IMR-90 (cell line): ENCODE results near the gene SF3B3. TPM values are rescaled to one million over a fixed set of nuclear protein-coding genes. Genes with fewer than 3 reads are reported as not detected.

Source experiments
- ATAC-seq: fragments of 200-7000 bp; cut with Tn5 transposase; 2 replicates; pipeline ENCODE4 v1.9.1; 2020; ENCODE audit warnings: low read depth, mild to moderate bottlenecking, moderate library complexity
- BruUV-seq: library from RNA; stranded (reverse); fragments of 400-500 nt; replicated peaks from 2 replicates; lab custom pipeline; 2021; lab: Mats Ljungman, UMichigan
- CTCF ChIA-PET: fragments of 300-600 bp; formaldehyde crosslinking; extraction: SDS; loops from one replicate; lab custom pipeline; 2021; ENCODE audit warnings: antibody characterized with exemption; lab: Yijun Ruan, JAX
- POLR2A ChIA-PET: fragments of 300-600 bp; sonication (Branson Sonifier 250); formaldehyde crosslinking; loops from one replicate; lab custom pipeline; 2022; ENCODE audit warnings: antibody characterized with exemption; ENCODE audit not compliant: unreplicated experiment; lab: Charles Lee
- DNase-seq: peaks from one replicate; pipeline ENCODE4 v3.0.0; 2013
- H2AFZ ChIP-seq: replicated peaks from 2 replicates; pipeline ENCODE3; 2013; ENCODE audit warnings: low read length, mild to moderate bottlenecking; ENCODE audit not compliant: poor library complexity
- H2AK5ac ChIP-seq: 2 replicates; pipeline ENCODE4 v1.6.1; 2013; ENCODE audit warnings: low read depth, low read length, inconsistent platforms
- H2AK9ac ChIP-seq: replicated peaks from 2 replicates; pipeline ENCODE3; 2013; ENCODE audit warnings: mild to moderate bottlenecking, low read depth, low read length, moderate library complexity; ENCODE audit not compliant: poor library complexity
- H2BK120ac ChIP-seq: 2 replicates; pipeline ENCODE4 v1.6.1; 2013; ENCODE audit warnings: low read depth, low read length, inconsistent platforms
- H2BK15ac ChIP-seq: 3 replicates; pipeline ENCODE4 v1.6.1; 2013; ENCODE audit warnings: low read depth, low read length, inconsistent platforms
- H2BK20ac ChIP-seq: 2 replicates; pipeline ENCODE4 v1.6.1; 2013; ENCODE audit warnings: low read depth, mild to moderate bottlenecking, inconsistent platforms, low read length, moderate library complexity
- H2BK5ac ChIP-seq: 2 replicates; pipeline ENCODE4 v1.6.1; 2013; ENCODE audit warnings: mild to moderate bottlenecking, low read depth, low read length, inconsistent platforms; ENCODE audit not compliant: poor library complexity, severe bottlenecking
- H3K14ac ChIP-seq: replicated peaks from 2 replicates; pipeline ENCODE4 v1.6.1; 2013; ENCODE audit warnings: low read depth, low read length, inconsistent platforms
- H3K18ac ChIP-seq: 2 replicates; pipeline ENCODE4 v1.6.1; 2013; ENCODE audit warnings: low read depth, low read length, control low read depth
- H3K23ac ChIP-seq: 2 replicates; pipeline ENCODE4 v1.6.1; 2013; ENCODE audit warnings: low read depth, low read length, inconsistent platforms
- H3K27ac ChIP-seq: 2 replicates; pipeline ENCODE4 v1.5.1; 2013; ENCODE audit warnings: mild to moderate bottlenecking, control low read depth, low read length; ENCODE audit not compliant: insufficient read depth
- H3K27me3 ChIP-seq: 2 replicates; pipeline ENCODE4 v1.6.1; 2013; ENCODE audit warnings: low read length; ENCODE audit not compliant: control insufficient read depth, insufficient read depth
- H3K36me3 ChIP-seq: 2 replicates; pipeline ENCODE4 v1.6.1; 2013; ENCODE audit warnings: low read length, mixed read lengths; ENCODE audit not compliant: control insufficient read depth, insufficient read depth
- H3K4ac ChIP-seq: 2 replicates; pipeline ENCODE4 v1.6.1; 2013; ENCODE audit warnings: low read depth, low read length, inconsistent platforms
- H3K4me1 ChIP-seq: 2 replicates; pipeline ENCODE4 v1.6.1; 2013; ENCODE audit warnings: low read length, mixed read lengths; ENCODE audit not compliant: control insufficient read depth, insufficient read depth
- H3K4me2 ChIP-seq: 2 replicates; pipeline ENCODE4 v1.6.1; 2013; ENCODE audit warnings: low read depth, mild to moderate bottlenecking, control low read depth, low read length, moderate library complexity
- H3K4me3 ChIP-seq: 2 replicates; pipeline ENCODE4 v1.5.1; 2013; ENCODE audit warnings: low read depth, mild to moderate bottlenecking, control low read depth, low read length, moderate library complexity; ENCODE audit not compliant: insufficient read depth
- H3K56ac ChIP-seq: 2 replicates; pipeline ENCODE4 v1.6.1; 2013; ENCODE audit warnings: low read length, inconsistent platforms; ENCODE audit not compliant: insufficient read depth; ENCODE audit errors: extremely low read depth
- H3K79me1 ChIP-seq, 2 experiments: 2 replicates each; pipeline ENCODE4 v1.6.1; 2013; ENCODE audit warnings: low read length in 2 of 2, inconsistent platforms in 1 of 2, low read depth in 1 of 2
- H3K9ac ChIP-seq: 2 replicates; pipeline ENCODE4 v1.6.1; 2013; ENCODE audit warnings: low read depth, low read length, control low read depth
- H3K9me1 ChIP-seq: 2 replicates; pipeline ENCODE4 v1.6.1; 2013; ENCODE audit warnings: low read length, inconsistent platforms; ENCODE audit not compliant: insufficient read depth
- H3K9me3 ChIP-seq: 2 replicates; pipeline ENCODE4 v1.6.1; 2013; ENCODE audit warnings: low read length; ENCODE audit not compliant: control insufficient read depth, insufficient read depth
- H4K20me1 ChIP-seq: 2 replicates; pipeline ENCODE4 v1.6.1; 2013; ENCODE audit warnings: low read length, inconsistent platforms; ENCODE audit not compliant: insufficient read depth
- H4K5ac ChIP-seq: 2 replicates; pipeline ENCODE4 v1.6.1; 2013; ENCODE audit warnings: mild to moderate bottlenecking, low read depth, low read length, control low read depth
- H4K8ac ChIP-seq, 2 experiments: 2 replicates each; pipeline ENCODE4 v1.6.1; 2013; ENCODE audit warnings: low read depth in 2 of 2, low read length in 2 of 2, control low read depth in 1 of 2, inconsistent platforms in 1 of 2
- H4K91ac ChIP-seq: 2 replicates; pipeline ENCODE4 v1.6.1; 2013; ENCODE audit warnings: low read depth, low read length, inconsistent platforms; ENCODE audit not compliant: insufficient read depth
- BHLHE40 ChIP-seq: fragments of 150-350 bp; IDR thresholded peaks from 2 replicates; pipeline ENCODE4 v1.6.1; 2016; ENCODE audit warnings: mild to moderate bottlenecking, low read depth, low read length
- CEBPB ChIP-seq: IDR thresholded peaks from 2 replicates; pipeline ENCODE4 v1.6.1; 2012; ENCODE audit warnings: low read depth, low read length, improper control_type of control experiment
- CHD1 ChIP-seq: IDR thresholded peaks from 2 replicates; pipeline ENCODE4 v1.6.1; 2012; ENCODE audit warnings: low read depth, low read length, improper control_type of control experiment
- FOS ChIP-seq: fragments of 150-350 bp; IDR thresholded peaks from 2 replicates; pipeline ENCODE4 v1.6.1; 2016; ENCODE audit warnings: low read depth, low read length
- MAFK ChIP-seq: IDR thresholded peaks from 2 replicates; pipeline ENCODE4 v1.6.1; 2012; ENCODE audit warnings: low read depth, low read length, improper control_type of control experiment
- MAZ ChIP-seq: IDR thresholded peaks from 2 replicates; pipeline ENCODE4 v1.6.1; 2012; ENCODE audit warnings: low read depth, mild to moderate bottlenecking, low read length, improper control_type of control experiment, moderate library complexity, borderline replicate concordance
- MXI1 ChIP-seq: IDR thresholded peaks from 2 replicates; pipeline ENCODE4 v1.6.1; 2012; ENCODE audit warnings: low read depth, mild to moderate bottlenecking, low read length, moderate library complexity, borderline replicate concordance
- NFE2L2 ChIP-seq: fragments of 150-350 bp; IDR thresholded peaks from 2 replicates; pipeline ENCODE4 v1.6.1; 2016; ENCODE audit warnings: low read depth, mild to moderate bottlenecking, low read length
- POLR2A ChIP-seq: IDR thresholded peaks from 2 replicates; pipeline ENCODE4 v1.6.1; 2012; ENCODE audit warnings: mild to moderate bottlenecking, low read depth, low read length
- RAD21 ChIP-seq: IDR thresholded peaks from 2 replicates; pipeline ENCODE4 v1.6.1; 2012; ENCODE audit warnings: low read length, improper control_type of control experiment
- RCOR1 ChIP-seq: IDR thresholded peaks from 2 replicates; pipeline ENCODE4 v1.6.1; 2012; ENCODE audit warnings: mild to moderate bottlenecking, low read length, improper control_type of control experiment; ENCODE audit not compliant: insufficient replicate concordance
- RFX5 ChIP-seq: IDR thresholded peaks from 2 replicates; pipeline ENCODE4 v1.8.0; 2012; ENCODE audit warnings: low read depth, mild to moderate bottlenecking, low read length, moderate library complexity
- SMC3 ChIP-seq: fragments of 150-350 bp; IDR thresholded peaks from 2 replicates; pipeline ENCODE4 v1.6.1; 2016; ENCODE audit warnings: low read depth, mild to moderate bottlenecking, antibody characterized with exemption, low read length, moderate library complexity
- WGBS, 2 experiments: methylation state at CpG; one replicate each; pipeline versions ENCODE4 v1.1.5 to v1.1.7; 2013; ENCODE audit warnings: missing lambda C conversion rate in 2 of 2; ENCODE audit not compliant: insufficient read length in 1 of 2; ENCODE audit errors: extremely low coverage in 2 of 2; 5-methylcytosine and 5-hydroxymethylcytosine counted together
- dilution Hi-C: fragments of 300-500 bp; cut with HindIII; formaldehyde crosslinking; loops from one replicate; pipeline ENCODE4 v1.14.3; 2018; ENCODE audit warnings: low sequenced_read_pairs; ENCODE audit not compliant: unreplicated experiment
- in situ Hi-C: fragments of 300-500 bp; cut with MboI; formaldehyde crosslinking; loops from 3 replicates; pipeline ENCODE4 v1.14.3; 2019; ENCODE audit warnings: low sequenced_read_pairs, inconsistent platforms, mixed read lengths
- intact Hi-C: fragments of 100-400 bp; cut with micrococcal nuclease; formaldehyde crosslinking; loops from 2 replicates; pipeline ENCODE4 v1.10.0; 2022
- polyA plus RNA-seq, 3 experiments: library from polyadenylated mRNA; depleted of rRNA; stranded (reverse); fragments of >200 nt; gene quantifications; 2 replicates each; pipeline ENCODE4 v1.2.3, GENCODE V29; 2012; ENCODE audit warnings: low replicate concordance in 1 of 3
- total RNA-seq: library from RNA; depleted of rRNA; stranded (reverse); fragments of >200 nt; gene quantifications from 2 replicates; pipeline ENCODE4 v1.2.3, GENCODE V29; 2012
- TF ChIP-seq, protein P1 (sequence below): fragments of 150-350 bp; IDR thresholded peaks from 2 replicates; pipeline ENCODE4 v1.6.1; 2017; ENCODE audit warnings: mild to moderate bottlenecking, antibody characterized with exemption, low read length, low read depth
- TF ChIP-seq, protein P2 (sequence below): fragments of 150-350 bp; IDR thresholded peaks from 2 replicates; pipeline ENCODE4 v1.6.1; 2016; ENCODE audit warnings: low read depth, mild to moderate bottlenecking, low read length, moderate library complexity, borderline replicate concordance
- TF ChIP-seq, protein P3 (sequence below): conservative IDR thresholded peaks from 2 replicates; pipeline ENCODE4 v1.5.1; 2012; ENCODE audit warnings: mild to moderate bottlenecking, low read depth, low read length, improper control_type of control experiment

SF3B3 gene
- total and polyA plus RNA-seq, 2 of the 4 experiments (the other 2 are of a cell fraction): 97.9 to 134 TPM

DNA sequence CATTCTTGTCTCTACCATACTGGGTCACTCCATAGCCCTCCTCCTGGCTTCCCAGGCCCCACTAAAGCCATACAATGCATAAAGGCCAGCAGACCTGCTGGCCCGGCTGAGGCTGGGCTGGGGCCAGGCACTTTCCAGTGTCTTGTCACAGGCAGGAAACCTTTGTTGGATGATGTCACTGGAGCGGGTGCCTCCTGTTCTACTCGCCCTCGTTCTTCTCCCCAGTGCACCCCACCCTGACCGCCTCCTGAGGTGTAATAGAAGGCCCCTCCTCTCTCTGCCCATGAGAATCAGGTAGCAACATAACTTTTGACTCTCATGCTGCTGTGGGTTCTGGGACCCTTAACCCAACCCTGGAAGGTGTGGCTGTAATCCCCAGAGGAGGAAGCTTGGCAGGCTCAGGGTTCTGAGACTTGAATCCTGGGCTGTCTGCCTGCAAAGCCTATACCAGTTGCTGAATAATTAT lies 68.5 kb downstream of the SF3B3 start:
- WGBS, 2 experiments: no CpG with 5 or more reads among the region's 5 CpGs

More for the DNA sequence above, 68.5 kb downstream of the SF3B3 start:
- H3K4me1 ChIP-seq: peaks cover 8% of the 10 kb centered on the region
- no peak overlapping the region for H3K18ac ChIP-seq
- no peak overlapping the region for H2AK5ac ChIP-seq
- H3K4ac ChIP-seq: no peak overlapping the region
- no TSS peak for BruUV-seq
- no peak overlapping the region for H3K27ac ChIP-seq
- peak overlapping the region; percentile 23 for H2AFZ ChIP-seq
- ATAC-seq (no peak), DNase-seq (no peak)
- no peak overlapping the region for H3K23ac ChIP-seq
- in situ Hi-C loops: loop anchor here (5.0 kb wide), 1 partner anchor 40 kb away; no protein-coding TSS in a partner anchor
- no peak overlapping the region for H3K56ac ChIP-seq
- H4K8ac ChIP-seq: no peak overlapping the region
- no peaks in the 10 kb centered on the region for H3K36me3 ChIP-seq
- no peak overlapping the region for H2BK20ac ChIP-seq
- no peaks in the 10 kb centered on the region; the same call in 1 of the 2 replicates for H3K27me3 ChIP-seq
- TF ChIP-seq POLR2A (no peak), CHD1 (no peak), SMC3 (no peak), BHLHE40 (no peak), RFX5 (no peak), NFE2L2 (no peak), MAZ (no peak), MAFK (no peak), RCOR1 (no peak), CEBPB (no peak), RAD21 (no peak), FOS (no peak), MXI1 (no peak)
- TF ChIP-seq, protein P1, sequence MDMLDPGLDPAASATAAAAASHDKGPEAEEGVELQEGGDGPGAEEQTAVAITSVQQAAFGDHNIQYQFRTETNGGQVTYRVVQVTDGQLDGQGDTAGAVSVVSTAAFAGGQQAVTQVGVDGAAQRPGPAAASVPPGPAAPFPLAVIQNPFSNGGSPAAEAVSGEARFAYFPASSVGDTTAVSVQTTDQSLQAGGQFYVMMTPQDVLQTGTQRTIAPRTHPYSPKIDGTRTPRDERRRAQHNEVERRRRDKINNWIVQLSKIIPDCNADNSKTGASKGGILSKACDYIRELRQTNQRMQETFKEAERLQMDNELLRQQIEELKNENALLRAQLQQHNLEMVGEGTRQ: no peak
- TF ChIP-seq, protein P2, sequence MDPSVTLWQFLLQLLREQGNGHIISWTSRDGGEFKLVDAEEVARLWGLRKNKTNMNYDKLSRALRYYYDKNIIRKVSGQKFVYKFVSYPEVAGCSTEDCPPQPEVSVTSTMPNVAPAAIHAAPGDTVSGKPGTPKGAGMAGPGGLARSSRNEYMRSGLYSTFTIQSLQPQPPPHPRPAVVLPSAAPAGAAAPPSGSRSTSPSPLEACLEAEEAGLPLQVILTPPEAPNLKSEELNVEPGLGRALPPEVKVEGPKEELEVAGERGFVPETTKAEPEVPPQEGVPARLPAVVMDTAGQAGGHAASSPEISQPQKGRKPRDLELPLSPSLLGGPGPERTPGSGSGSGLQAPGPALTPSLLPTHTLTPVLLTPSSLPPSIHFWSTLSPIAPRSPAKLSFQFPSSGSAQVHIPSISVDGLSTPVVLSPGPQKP: no peak
- TF ChIP-seq, protein P3, sequence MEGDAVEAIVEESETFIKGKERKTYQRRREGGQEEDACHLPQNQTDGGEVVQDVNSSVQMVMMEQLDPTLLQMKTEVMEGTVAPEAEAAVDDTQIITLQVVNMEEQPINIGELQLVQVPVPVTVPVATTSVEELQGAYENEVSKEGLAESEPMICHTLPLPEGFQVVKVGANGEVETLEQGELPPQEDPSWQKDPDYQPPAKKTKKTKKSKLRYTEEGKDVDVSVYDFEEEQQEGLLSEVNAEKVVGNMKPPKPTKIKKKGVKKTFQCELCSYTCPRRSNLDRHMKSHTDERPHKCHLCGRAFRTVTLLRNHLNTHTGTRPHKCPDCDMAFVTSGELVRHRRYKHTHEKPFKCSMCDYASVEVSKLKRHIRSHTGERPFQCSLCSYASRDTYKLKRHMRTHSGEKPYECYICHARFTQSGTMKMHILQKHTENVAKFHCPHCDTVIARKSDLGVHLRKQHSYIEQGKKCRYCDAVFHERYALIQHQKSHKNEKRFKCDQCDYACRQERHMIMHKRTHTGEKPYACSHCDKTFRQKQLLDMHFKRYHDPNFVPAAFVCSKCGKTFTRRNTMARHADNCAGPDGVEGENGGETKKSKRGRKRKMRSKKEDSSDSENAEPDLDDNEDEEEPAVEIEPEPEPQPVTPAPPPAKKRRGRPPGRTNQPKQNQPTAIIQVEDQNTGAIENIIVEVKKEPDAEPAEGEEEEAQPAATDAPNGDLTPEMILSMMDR: no peak
- dilution Hi-C loops: no loop called here
- H2AK9ac ChIP-seq: no peak overlapping the region
- no peak overlapping the region for H2BK120ac ChIP-seq
- no peaks in the 10 kb centered on the region for H3K9me3 ChIP-seq
- CTCF ChIA-PET: interaction anchor here (0.6 kb wide), 1 partner anchor 345 kb away, joined by 3 read pairs; no protein-coding TSS in a partner anchor
- no peak overlapping the region for H4K91ac ChIP-seq
- no peak overlapping the region; the same call in 1 of the 2 replicates for H3K14ac ChIP-seq
- H4K20me1 ChIP-seq: no peaks in the 10 kb centered on the region
- H3K4me3 ChIP-seq: no peak overlapping the region
- no peak overlapping the region for H2BK15ac ChIP-seq
- no peak overlapping the region for H3K9ac ChIP-seq
- H3K9me1 ChIP-seq: no peaks in the 10 kb centered on the region; the same call in 1 of the 2 replicates
- no peaks in the 10 kb centered on the region for H3K79me1 ChIP-seq
- POLR2A ChIA-PET: interaction anchor here (0.6 kb wide), 1 partner anchor 58 kb away, joined by 6 read pairs; no protein-coding TSS in a partner anchor
- intact Hi-C loops: loop anchor here (5.0 kb wide), 1 partner anchor 45 kb away; no protein-coding TSS in a partner anchor
- H3K4me2 ChIP-seq: no peak overlapping the region
- H4K5ac ChIP-seq: no peak overlapping the region
- H2BK5ac ChIP-seq: no peak overlapping the region
